Karpas-422 (cell line): ENCODE results near the gene TMEM219. TPM values are rescaled to one million over a fixed set of nuclear protein-coding genes. Genes with fewer than 3 reads are reported as not detected.

Source experiments
- DNase-seq: peaks from one replicate; pipeline ENCODE4 v3.0.0-alpha.2; 2015
- H2AFZ ChIP-seq: fragments of 200-600 bp; sonication (generic); 2 replicates; pipeline ENCODE4 v1.6.1; 2014; ENCODE audit warnings: antibody characterized with exemption, low read length, mixed read lengths
- H3K27ac ChIP-seq: fragments of 200-600 bp; sonication (generic); 2 replicates; pipeline ENCODE4 v1.5.1; 2014; ENCODE audit warnings: mild to moderate bottlenecking, low read length, moderate library complexity
- H3K27me3 ChIP-seq: fragments of 200-600 bp; sonication (generic); 2 replicates; pipeline ENCODE4 v1.6.1; 2014; ENCODE audit warnings: low read length, mixed read lengths
- H3K36me3 ChIP-seq: fragments of 200-600 bp; sonication (generic); 2 replicates; pipeline ENCODE4 v1.6.1; 2014; ENCODE audit warnings: low read length, mixed read lengths; ENCODE audit not compliant: insufficient read depth
- H3K4me1 ChIP-seq: fragments of 200-600 bp; sonication (generic); 2 replicates; pipeline ENCODE4 v1.6.1; 2014; ENCODE audit warnings: mild to moderate bottlenecking, low read length, mixed read lengths
- H3K4me2 ChIP-seq: fragments of 200-600 bp; sonication (generic); 2 replicates; pipeline ENCODE4 v1.6.1; 2014; ENCODE audit warnings: low read length, low read depth, mild to moderate bottlenecking; ENCODE audit not compliant: poor library complexity, severe bottlenecking
- H3K4me3 ChIP-seq: fragments of 200-600 bp; sonication (generic); 2 replicates; pipeline ENCODE4 v1.5.1; 2014; ENCODE audit warnings: mild to moderate bottlenecking, antibody characterized with exemption, low read length, mixed read lengths
- H3K79me2 ChIP-seq: fragments of 200-600 bp; sonication (generic); 2 replicates; pipeline ENCODE4 v1.6.1; 2014; ENCODE audit warnings: mild to moderate bottlenecking, low read length, mixed read lengths
- H3K9ac ChIP-seq: fragments of 200-600 bp; sonication (generic); 2 replicates; pipeline ENCODE4 v1.6.0; 2014; ENCODE audit warnings: low read length
- H3K9me2 ChIP-seq: fragments of 200-600 bp; sonication (generic), shearing (Covaris generic); replicated peaks from 2 replicates; pipeline ENCODE4 v1.6.0; 2014; ENCODE audit warnings: mild to moderate bottlenecking, low read length, moderate library complexity; ENCODE audit not compliant: insufficient read depth
- H3K9me3 ChIP-seq: fragments of 300-700, 200-600 bp; sonication (generic); 2 replicates; pipeline ENCODE4 v1.6.1; 2014; ENCODE audit warnings: low read length, mixed read lengths
- H4K20me1 ChIP-seq: fragments of 200-600 bp; sonication (generic); 2 replicates; pipeline ENCODE4 v1.6.1; 2014; ENCODE audit warnings: mild to moderate bottlenecking, antibody characterized with exemption, low read length, low read depth; ENCODE audit not compliant: insufficient read depth
- total RNA-seq: library from RNA; depleted of rRNA; stranded (reverse); fragments of >200 nt; shearing (Covaris generic); gene quantifications from 2 replicates; pipeline ENCODE4 v1.2.3, GENCODE V29; 2014; ENCODE audit warnings: low replicate concordance

TMEM219 gene
- total RNA-seq, 1 experiment from 2014 or later = 120 TPM

DNA sequence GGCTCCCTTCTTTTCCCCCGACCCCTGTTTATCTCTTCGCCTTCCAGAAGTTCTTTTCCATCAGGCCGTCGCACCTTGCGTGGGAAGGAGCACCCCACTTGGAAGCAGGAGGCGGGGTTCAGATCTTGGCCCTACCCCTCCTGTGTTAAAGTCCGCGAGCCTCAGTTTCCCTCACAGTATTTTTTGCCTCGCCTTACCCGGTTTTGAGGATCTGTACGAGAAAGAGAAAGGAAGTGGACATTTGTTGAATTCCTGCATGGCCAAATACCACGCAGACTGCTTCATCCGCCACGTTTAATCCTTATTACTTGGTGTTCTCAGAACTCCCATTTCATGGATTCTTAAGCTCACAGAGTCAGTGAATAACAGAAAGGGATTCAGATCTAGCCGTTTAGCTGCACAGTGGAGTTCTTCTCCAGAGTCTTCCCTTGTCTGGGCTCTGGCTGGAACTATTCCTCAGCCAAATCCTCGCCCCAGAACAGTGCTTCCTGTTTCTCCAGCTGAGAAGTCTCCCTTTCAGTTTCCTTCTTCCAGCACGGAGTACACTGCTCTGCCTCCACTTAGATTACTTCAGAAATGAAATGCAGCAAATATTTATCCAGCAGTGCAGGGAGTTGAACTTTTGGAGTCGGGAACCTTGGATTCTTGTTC, 590 bp downstream of the TMEM219 start:
- peak overlapping the region; percentile 97 for H3K4me3 ChIP-seq
- H2AFZ ChIP-seq = peak overlapping the region; percentile 37
- no peaks in the 10 kb centered on the region for H3K9me2 ChIP-seq

DNA sequence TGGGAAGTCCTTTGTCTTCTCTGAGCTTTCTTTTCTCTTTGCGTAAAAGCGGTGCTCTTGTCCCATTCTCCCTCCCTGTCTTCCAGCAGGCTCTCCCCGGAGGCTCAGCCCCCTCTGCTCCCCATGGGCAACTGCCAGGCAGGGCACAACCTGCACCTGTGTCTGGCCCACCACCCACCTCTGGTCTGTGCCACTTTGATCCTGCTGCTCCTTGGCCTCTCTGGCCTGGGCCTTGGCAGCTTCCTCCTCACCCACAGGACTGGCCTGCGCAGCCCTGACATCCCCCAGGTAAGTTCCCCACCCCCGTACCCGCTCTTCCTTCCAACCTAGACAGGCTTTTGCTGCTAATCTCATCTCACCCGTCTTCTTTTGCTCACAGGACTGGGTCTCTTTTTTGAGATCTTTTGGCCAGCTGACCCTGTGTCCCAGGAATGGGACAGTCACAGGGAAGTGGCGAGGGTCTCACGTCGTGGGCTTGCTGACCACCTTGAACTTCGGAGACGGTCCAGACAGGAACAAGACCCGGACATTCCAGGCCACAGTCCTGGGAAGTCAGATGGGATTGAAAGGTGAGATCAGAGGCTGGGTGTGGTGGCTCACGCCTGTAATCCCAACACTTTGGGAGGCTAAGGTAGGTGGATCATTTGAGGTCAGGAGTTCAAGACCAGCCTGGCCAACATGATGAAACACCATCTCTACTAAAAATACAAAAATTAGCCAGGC, 1.3 kb downstream of the TMEM219 start:
- Histone ChIP-seq H3K9me2 (no peaks in the 10 kb centered on the region), H3K4me1 (peaks cover 17% of the 10 kb centered on the region), H2AFZ (peak overlapping the region; percentile 37; the same call in 1 of the 2 replicates), H3K27ac (no peak overlapping the region), H3K4me2 (peak overlapping the region; percentile 99), H3K36me3 (peaks cover 6% of the 10 kb centered on the region; the same call in 1 of the 2 replicates), H4K20me1 (no peaks in the 10 kb centered on the region), H3K9ac (peak overlapping the region; percentile 89), H3K27me3 (no peaks in the 10 kb centered on the region), H3K79me2 (peaks cover 12% of the 10 kb centered on the region), H3K4me3 (peak overlapping the region; percentile 97), H3K9me3 (no peaks in the 10 kb centered on the region)
- no peak for DNase-seq

More for the DNA sequence above, 590 bp downstream of the TMEM219 start:
- Histone ChIP-seq H3K27ac (peak overlapping the region; percentile 45), H3K4me1 (peaks cover 17% of the 10 kb centered on the region), H3K27me3 (no peaks in the 10 kb centered on the region), H3K36me3 (0 out of 2 replicates have a peak, but pooled peaks cover 3% of the 10 kb centered on the region), H3K79me2 (peaks cover 12% of the 10 kb centered on the region), H3K9me3 (no peaks in the 10 kb centered on the region), H3K4me2 (peak overlapping the region; percentile 99), H3K9ac (peak overlapping the region; percentile 89), H4K20me1 (no peaks in the 10 kb centered on the region)
- DNase-seq = peak; percentile 49

GRCh38 chr16:29968205-29968604, 6.3 kb downstream of the TMEM219 start:
- peaks cover 16% of the 10 kb centered on the region; the same call in 1 of the 2 replicates for H3K36me3 ChIP-seq
- DNase-seq = no peak
- H2AFZ ChIP-seq = no peak overlapping the region
- no peaks in the 10 kb centered on the region for H4K20me1 ChIP-seq
- H3K9me2 ChIP-seq = no peaks in the 10 kb centered on the region
- no peak overlapping the region for H3K9ac ChIP-seq
- H3K27me3 ChIP-seq = no peaks in the 10 kb centered on the region
- H3K4me2 ChIP-seq = no peak overlapping the region
- H3K4me3 ChIP-seq = no peak overlapping the region
- no peaks in the 10 kb centered on the region for H3K9me3 ChIP-seq
- H3K4me1 ChIP-seq = peaks cover under 1% of the 10 kb centered on the region
- no peak overlapping the region for H3K27ac ChIP-seq
- peaks cover 2% of the 10 kb centered on the region; the same call in 1 of the 2 replicates for H3K79me2 ChIP-seq

DNA sequence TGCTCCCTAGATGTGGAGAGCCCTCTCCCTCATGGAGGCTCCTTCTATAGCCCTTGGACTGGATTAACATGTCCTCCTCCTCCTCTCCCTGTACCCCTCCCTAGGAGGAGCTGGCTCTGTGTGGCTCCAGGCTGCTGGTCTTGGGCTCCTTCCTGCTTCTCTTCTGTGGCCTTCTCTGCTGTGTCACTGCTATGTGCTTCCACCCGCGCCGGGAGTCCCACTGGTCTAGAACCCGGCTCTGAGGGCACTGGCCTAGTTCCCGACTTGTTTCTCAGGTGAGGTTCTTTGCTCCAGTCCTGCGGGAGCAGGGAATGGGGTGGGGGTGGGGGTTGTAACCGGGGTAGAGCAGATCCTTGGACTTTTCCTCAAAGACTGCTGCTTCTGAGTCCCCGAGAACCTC, 9.4 kb downstream of the TMEM219 start:
- H3K9me3 ChIP-seq = no peaks in the 10 kb centered on the region
- H3K79me2 ChIP-seq = peaks cover 26% of the 10 kb centered on the region
- H3K4me2 ChIP-seq = no peak overlapping the region
- H3K36me3 ChIP-seq = peaks cover 16% of the 10 kb centered on the region; the same call in 1 of the 2 replicates
- H3K4me1 ChIP-seq = peaks cover 16% of the 10 kb centered on the region
- H3K27ac ChIP-seq = no peak overlapping the region
- H4K20me1 ChIP-seq = peaks cover 16% of the 10 kb centered on the region; the same call in 1 of the 2 replicates
- no peaks in the 10 kb centered on the region for H3K27me3 ChIP-seq
- DNase-seq = no peak
- H2AFZ ChIP-seq = no peak overlapping the region
- H3K9ac ChIP-seq = no peak overlapping the region
- no peak overlapping the region for H3K4me3 ChIP-seq
- no peaks in the 10 kb centered on the region for H3K9me2 ChIP-seq

GRCh38 chr16:29972500-29972899, 10.6 kb downstream of the TMEM219 start:
- peaks cover 38% of the 10 kb centered on the region for H3K79me2 ChIP-seq
- peaks cover 22% of the 10 kb centered on the region; the same call in 1 of the 2 replicates for H4K20me1 ChIP-seq
- DNase-seq = no peak
- no peak overlapping the region for H2AFZ ChIP-seq
- H3K27ac ChIP-seq = no peak overlapping the region
- no peak overlapping the region for H3K4me2 ChIP-seq
- no peaks in the 10 kb centered on the region for H3K9me2 ChIP-seq
- no peak overlapping the region for H3K4me3 ChIP-seq
- peaks cover 25% of the 10 kb centered on the region for H3K4me1 ChIP-seq
- H3K9ac ChIP-seq = no peak overlapping the region
- H3K27me3 ChIP-seq = no peaks in the 10 kb centered on the region
- H3K9me3 ChIP-seq = no peaks in the 10 kb centered on the region
- peaks cover 13% of the 10 kb centered on the region; the same call in 1 of the 2 replicates for H3K36me3 ChIP-seq

- Histone ChIP-seq H4K20me1 (peaks cover 22% of the 10 kb centered on the region; the same call in 1 of the 2 replicates), H3K27ac (no peak overlapping the region), H3K9ac (no peak overlapping the region), H3K79me2 (peaks cover 42% of the 10 kb centered on the region), H3K4me1 (peaks cover 25% of the 10 kb centered on the region), H3K9me3 (no peaks in the 10 kb centered on the region), H3K4me3 (no peak overlapping the region), H3K9me2 (no peaks in the 10 kb centered on the region), H3K4me2 (no peak overlapping the region), H2AFZ (no peak overlapping the region), H3K27me3 (no peaks in the 10 kb centered on the region), H3K36me3 (peaks cover 13% of the 10 kb centered on the region)
- no peak for DNase-seq
These were observed 11.1 kb downstream of the TMEM219 start for GRCh38 chr16:29972992-29973383.

DNA sequence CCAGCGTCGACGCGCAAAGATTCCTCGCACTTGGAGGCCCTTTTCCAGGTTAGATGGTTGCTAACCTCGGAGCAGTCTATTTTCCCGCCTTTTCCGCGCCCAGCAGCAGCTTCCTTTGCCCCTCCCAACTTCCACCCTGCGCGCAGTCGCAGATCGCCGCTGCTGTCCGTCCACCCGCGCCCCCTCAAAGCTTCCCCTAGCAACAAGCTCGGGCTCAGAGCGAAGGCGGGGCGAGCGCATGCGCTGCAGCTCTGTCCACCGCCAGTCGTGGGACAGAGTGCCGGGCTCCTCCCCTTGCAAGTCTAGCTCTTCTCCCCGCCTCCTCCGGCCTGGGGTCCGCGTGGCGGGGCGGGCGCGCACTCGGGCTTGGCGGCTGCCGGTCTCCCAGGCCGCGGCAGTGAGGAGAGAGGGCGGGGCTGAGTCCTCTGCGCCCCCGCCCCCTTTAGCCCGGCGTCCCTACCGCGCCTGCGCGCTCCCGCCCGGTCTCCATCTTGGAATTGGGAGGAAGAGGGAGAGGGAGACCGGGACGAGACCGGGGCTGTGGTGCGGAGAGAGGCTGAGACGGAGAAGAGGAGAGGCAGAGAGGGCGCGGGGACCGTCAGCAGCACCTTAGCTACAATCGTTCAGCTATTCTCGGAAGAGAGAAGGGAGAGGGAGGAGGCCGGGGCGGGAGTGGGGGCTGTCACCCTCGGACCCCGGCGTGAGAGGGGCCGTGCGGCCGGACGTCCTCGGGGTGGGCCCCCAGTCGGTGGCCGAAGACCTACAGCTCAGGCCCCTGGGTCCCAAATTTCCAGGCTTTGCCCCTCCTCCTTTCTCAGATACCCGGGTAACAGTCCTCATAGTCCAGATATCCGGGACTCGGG, 11.7 kb downstream of the TMEM219 start, which contains the start of gene TAOK2:
Gene TAOK2, plus strand, starts transcription at position 485 of the 863 bp plus-strand sequence. CDS start 3,905 bp downstream, outside the sequence.
- peak within 1 kb of the TSS; percentile 89 for H3K4me3 ChIP-seq

More for the DNA sequence above, 11.7 kb downstream of the TMEM219 start, which contains the start of gene TAOK2:
- Histone ChIP-seq H4K20me1 (peaks cover 22% of the 10 kb centered on the region; the same call in 1 of the 2 replicates), H3K9ac (peak within 1 kb of the TSS; percentile 79), H3K27me3 (no peaks in the 10 kb centered on the region), H3K79me2 (peaks cover 45% of the 10 kb centered on the region), H3K9me3 (no peaks in the 10 kb centered on the region), H3K27ac (peak within 1 kb of the TSS; percentile 35), H2AFZ (no peak within 1 kb of the TSS), H3K9me2 (no peaks in the 10 kb centered on the region), H3K4me1 (peaks cover 25% of the 10 kb centered on the region), H3K36me3 (peaks cover 10% of the 10 kb centered on the region), H3K4me2 (peak within 1 kb of the TSS; percentile 85)
- peak; percentile 99 for DNase-seq
